ENCODE results near the gene KCNIP1. TPM values are rescaled to one million over a fixed set of nuclear protein-coding genes. Genes with fewer than 3 reads are reported as not detected.
"Not testable (repeated sequence)": the region's sequence is repeated elsewhere in the genome, so short reads cannot be mapped to it uniquely, and the experiment has no call there.

The KCNIP1 gene
- polyA plus RNA-seq, 2 of the 4 experiments (the other 2 are of a cell fraction), result not detected

GRCh38 chr5:170761708-170762066 is 257.9 kb downstream of the KCNIP1 start:
- CTCF ChIA-PET, result no interaction called here
- no peak overlapping the region for H3K4me3 ChIP-seq
- POLR2A ChIA-PET, result no interaction called here
- H3K9me3 ChIP-seq, result no peaks in the 10 kb centered on the region
- 62% methylated on average over 6 of the region's 6 CpGs for WGBS (ENCODE audit: missing lambda C conversion rate)
- FAIRE-seq, result no peak
- no peak for ATAC-seq
- H3K27ac ChIP-seq, result no peak overlapping the region
- no peak overlapping the region for H3K4me2 ChIP-seq
- DNase-seq (ENCODE audit: low read depth in 1 of 2, low spot score in 1 of 2), result no peak
- no peak for TF ChIP-seq NR3C1 (IDR thresholded peaks at IDR 0.05)
- peaks cover 15% of the 10 kb centered on the region for H3K4me1 ChIP-seq

DNA sequence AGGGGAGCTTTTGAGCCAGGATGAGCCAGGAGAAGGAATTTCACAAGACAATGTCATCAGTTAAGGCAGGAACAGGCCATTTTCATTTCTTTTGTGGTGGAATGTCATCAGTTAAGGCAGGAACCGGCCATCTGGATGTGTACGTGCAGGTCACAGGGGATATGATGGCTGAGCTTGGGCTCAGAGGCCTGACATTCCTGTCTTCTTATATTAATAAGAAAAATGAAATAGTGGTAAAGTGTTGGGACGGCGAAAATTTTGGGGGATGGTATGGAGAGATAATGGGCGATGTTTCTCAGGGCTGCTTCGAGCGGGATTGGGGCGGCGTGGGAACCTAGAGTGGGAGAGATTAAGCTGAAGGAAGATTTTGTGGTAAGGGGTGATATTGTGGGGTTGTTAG is 258.5 kb downstream of the KCNIP1 start:
- 92% methylated on average over 9 of the region's 9 CpGs for WGBS (ENCODE audit: missing lambda C conversion rate)
- FAIRE-seq; POLR2A ChIA-PET; H3K4me3 ChIP-seq; H3K4me2 ChIP-seq; DNase-seq (ENCODE audit: low read depth in 1 of 2, low spot score in 1 of 2); H3K4me1 ChIP-seq; H3K27ac ChIP-seq; CTCF ChIA-PET; H3K9me3 ChIP-seq; ATAC-seq: not testable (repeated sequence)

GRCh38 chr5:170765868-170766267 is 262.0 kb downstream of the KCNIP1 start:
- H3K4me3 ChIP-seq; H3K4me1 ChIP-seq; CTCF ChIA-PET; H3K4me2 ChIP-seq; H3K9me3 ChIP-seq; FAIRE-seq; DNase-seq (ENCODE audit: low read depth in 1 of 2, low spot score in 1 of 2); ATAC-seq; POLR2A ChIA-PET; H3K27ac ChIP-seq: not testable (repeated sequence)
- WGBS (ENCODE audit: missing lambda C conversion rate), result 45% methylated on average over 9 of the region's 9 CpGs

DNA sequence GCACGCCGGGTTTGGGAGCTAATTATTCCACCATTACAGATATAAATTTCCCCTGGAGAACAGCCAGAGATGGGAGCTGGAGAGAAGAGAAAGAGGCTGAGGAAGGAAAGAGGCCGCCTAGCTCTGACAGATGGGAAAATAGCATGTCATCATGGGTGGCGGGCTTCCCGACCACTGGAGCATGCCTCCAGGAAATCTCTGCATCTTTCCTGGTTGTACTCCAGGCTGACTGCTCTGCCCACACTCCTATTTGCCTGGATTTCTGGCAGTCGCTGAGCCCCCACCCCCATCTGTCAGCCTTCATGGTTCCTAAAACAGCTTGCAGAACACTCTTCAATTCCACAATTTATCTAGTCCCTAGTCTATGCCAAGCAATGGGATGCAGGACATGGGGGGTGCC is 265.4 kb downstream of the KCNIP1 start:
- 69% methylated on average over 6 of the region's 6 CpGs for whole genome bisulfite sequencing (ENCODE audit: missing lambda C conversion rate)
- no peaks in the 10 kb centered on the region for H3K4me1 ChIP-seq
- H3K9me3 ChIP-seq, result no peaks in the 10 kb centered on the region
- H3K27ac ChIP-seq, result no peak overlapping the region
- H3K4me2 ChIP-seq, result no peak overlapping the region
- DNase-seq (ENCODE audit: low read depth in 1 of 2, low spot score in 1 of 2), result no peak
- ATAC-seq, result no peak
- no peak for FAIRE-seq
- H3K4me3 ChIP-seq, result no peak overlapping the region
- POLR2A ChIA-PET, result interaction anchor here (0.6 kb wide), 1 partner anchor 31 kb away, joined by 5 read pairs; no protein-coding TSS in a partner anchor
- CTCF ChIA-PET, result interaction anchor here (1.2 to 2.6 kb wide), 5 partner anchors 22 to 138 kb away, joined by 5 to 23 read pairs (median 6); no protein-coding TSS in a partner anchor
- no peak for TF ChIP-seq ZSCAN20 (CRISPR knock-in tag; IDR thresholded peaks at IDR 0.05)
- no peak for TF ChIP-seq NR3C1 (IDR thresholded peaks at IDR 0.05)
- TF ChIP-seq TFCP2L1 (CRISPR knock-in tag; IDR thresholded peaks at IDR 0.05), result no peak
- no peak for TF ChIP-seq HOXA7 (CRISPR knock-in tag; IDR thresholded peaks at IDR 0.05)
- no peak for TF ChIP-seq PHF8 (IDR thresholded peaks at IDR 0.05; ENCODE audit: borderline replicate concordance, low read depth)
- no peak for TF ChIP-seq RFX5 (IDR thresholded peaks at IDR 0.05)
- TF ChIP-seq RNF2 (IDR thresholded peaks at IDR 0.05; ENCODE audit: borderline replicate concordance, low read depth), result no peak
- no peak for TF ChIP-seq EP300 (IDR thresholded peaks at IDR 0.05)
- no peak for TF ChIP-seq RAD21 (conservative IDR thresholded peaks at IDR 0.05 in 1 of 2, IDR thresholded peaks at IDR 0.05 in 1 of 2)
- TF ChIP-seq, protein P1, sequence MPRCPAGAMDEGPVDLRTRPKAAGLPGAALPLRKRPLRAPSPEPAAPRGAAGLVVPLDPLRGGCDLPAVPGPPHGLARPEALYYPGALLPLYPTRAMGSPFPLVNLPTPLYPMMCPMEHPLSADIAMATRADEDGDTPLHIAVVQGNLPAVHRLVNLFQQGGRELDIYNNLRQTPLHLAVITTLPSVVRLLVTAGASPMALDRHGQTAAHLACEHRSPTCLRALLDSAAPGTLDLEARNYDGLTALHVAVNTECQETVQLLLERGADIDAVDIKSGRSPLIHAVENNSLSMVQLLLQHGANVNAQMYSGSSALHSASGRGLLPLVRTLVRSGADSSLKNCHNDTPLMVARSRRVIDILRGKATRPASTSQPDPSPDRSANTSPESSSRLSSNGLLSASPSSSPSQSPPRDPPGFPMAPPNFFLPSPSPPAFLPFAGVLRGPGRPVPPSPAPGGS (IDR thresholded peaks at IDR 0.05), result no peak
- TF ChIP-seq, protein P2, sequence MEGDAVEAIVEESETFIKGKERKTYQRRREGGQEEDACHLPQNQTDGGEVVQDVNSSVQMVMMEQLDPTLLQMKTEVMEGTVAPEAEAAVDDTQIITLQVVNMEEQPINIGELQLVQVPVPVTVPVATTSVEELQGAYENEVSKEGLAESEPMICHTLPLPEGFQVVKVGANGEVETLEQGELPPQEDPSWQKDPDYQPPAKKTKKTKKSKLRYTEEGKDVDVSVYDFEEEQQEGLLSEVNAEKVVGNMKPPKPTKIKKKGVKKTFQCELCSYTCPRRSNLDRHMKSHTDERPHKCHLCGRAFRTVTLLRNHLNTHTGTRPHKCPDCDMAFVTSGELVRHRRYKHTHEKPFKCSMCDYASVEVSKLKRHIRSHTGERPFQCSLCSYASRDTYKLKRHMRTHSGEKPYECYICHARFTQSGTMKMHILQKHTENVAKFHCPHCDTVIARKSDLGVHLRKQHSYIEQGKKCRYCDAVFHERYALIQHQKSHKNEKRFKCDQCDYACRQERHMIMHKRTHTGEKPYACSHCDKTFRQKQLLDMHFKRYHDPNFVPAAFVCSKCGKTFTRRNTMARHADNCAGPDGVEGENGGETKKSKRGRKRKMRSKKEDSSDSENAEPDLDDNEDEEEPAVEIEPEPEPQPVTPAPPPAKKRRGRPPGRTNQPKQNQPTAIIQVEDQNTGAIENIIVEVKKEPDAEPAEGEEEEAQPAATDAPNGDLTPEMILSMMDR (IDR thresholded peaks at IDR 0.05), result no peak
- no peak for TF ChIP-seq MAZ (IDR thresholded peaks at IDR 0.05; ENCODE audit: borderline replicate concordance, low read depth, low read length)
- TF ChIP-seq GATA3 (IDR thresholded peaks at IDR 0.05; ENCODE audit: borderline replicate concordance), result no peak
- no peak for TF ChIP-seq FOSB (CRISPR knock-in tag; IDR thresholded peaks at IDR 0.05)
- no peak for TF ChIP-seq HOXB13 (CRISPR knock-in tag; IDR thresholded peaks at IDR 0.05; ENCODE audit: low read depth)
- TF ChIP-seq HEYL (CRISPR knock-in tag; IDR thresholded peaks at IDR 0.05), result no peak
